CD14-positive monocyte (primary cell): ENCODE results near the gene PMFBP1. TPM values are rescaled to one million over a fixed set of nuclear protein-coding genes. Genes with fewer than 3 reads are reported as not detected.

Source experiments
- DNase-seq, 3 donors: peaks; one replicate each; pipeline ENCODE4 v3.0.0-alpha.2; 2011 to 2022
- H2AFZ ChIP-seq: 2 replicates; pipeline ENCODE4 v1.6.0; 2012; ENCODE audit warnings: mild to moderate bottlenecking, low read depth, low read length, inconsistent platforms; ENCODE audit not compliant: insufficient read depth, poor library complexity, severe bottlenecking
- H3K27ac ChIP-seq, 2 donors: 1 replicate in 1 of 2; 2 replicates in 1 of 2; pipeline ENCODE4 v1.5.1; 2012 to 2013; ENCODE audit warnings: low read length in 2 of 2, control low read depth in 1 of 2, inconsistent platforms in 1 of 2, low read depth in 1 of 2, mild to moderate bottlenecking in 1 of 2
- H3K27me3 ChIP-seq, 2 donors: one replicate each; pipeline versions ENCODE4 v1.6.0 to v1.6.1; 2011 to 2013; ENCODE audit warnings: low read length in 2 of 2; ENCODE audit not compliant: control insufficient read depth in 2 of 2, insufficient read depth in 2 of 2
- H3K36me3 ChIP-seq, 2 donors: replicated peaks in 1 of 2; 1 replicate in 1 of 2; 2 replicates in 1 of 2; pipeline versions ENCODE4 v1.5.1 to v1.6.1; 2012 to 2013; ENCODE audit warnings: low read length in 2 of 2, control low read depth in 1 of 2, inconsistent platforms in 1 of 2, mild to moderate bottlenecking in 1 of 2; ENCODE audit not compliant: insufficient read depth in 2 of 2, control insufficient read depth in 1 of 2
- H3K4me1 ChIP-seq, 2 donors: 1 replicate in 1 of 2; 2 replicates in 1 of 2; pipeline versions ENCODE4 v1.5.1 to v1.6.1; 2012 to 2013; ENCODE audit warnings: low read length in 2 of 2, control low read depth in 1 of 2, inconsistent platforms in 1 of 2, mild to moderate bottlenecking in 1 of 2, moderate library complexity in 1 of 2; ENCODE audit not compliant: insufficient read depth in 2 of 2, control insufficient read depth in 1 of 2
- H3K4me2 ChIP-seq: replicated peaks from 2 replicates; pipeline ENCODE3; 2012; ENCODE audit warnings: low read length, moderate library complexity, mild to moderate bottlenecking; ENCODE audit not compliant: poor library complexity, severe bottlenecking; ENCODE audit errors: extremely low read depth
- H3K4me3 ChIP-seq, 3 experiments: fragments of 200-600 bp in 1 of 3; sonication (generic) in 1 of 3; replicated peaks in 1 of 3; 1 replicate in 2 of 3; 2 replicates in 1 of 3; pipeline ENCODE4 v1.5.1; 2011 to 2013; ENCODE audit warnings: low read length in 3 of 3, mild to moderate bottlenecking in 3 of 3, control low read depth in 2 of 3, low read depth in 2 of 3, inconsistent platforms in 1 of 3, moderate library complexity in 1 of 3
- H3K79me2 ChIP-seq: 2 replicates; pipeline ENCODE4 v1.6.0; 2012; ENCODE audit warnings: mild to moderate bottlenecking, control low read depth, inconsistent platforms, low read length, moderate library complexity; ENCODE audit not compliant: insufficient read depth
- H3K9ac ChIP-seq: 2 replicates; pipeline ENCODE4 v1.6.0; 2017; ENCODE audit warnings: low read length, mild to moderate bottlenecking; ENCODE audit not compliant: insufficient read depth, poor library complexity, severe bottlenecking
- H3K9me3 ChIP-seq, 2 donors: replicated peaks in 1 of 2; 1 replicate in 1 of 2; 2 replicates in 1 of 2; pipeline versions ENCODE4 v1.5.1 to v1.6.1; 2012 to 2013; ENCODE audit warnings: low read length in 2 of 2, control low read depth in 1 of 2; ENCODE audit not compliant: control insufficient read depth in 1 of 2, insufficient read depth in 1 of 2
- H4K20me1 ChIP-seq: 2 replicates; pipeline ENCODE4 v1.6.0; 2012; ENCODE audit warnings: mild to moderate bottlenecking, low read length, control low read depth, moderate library complexity; ENCODE audit not compliant: insufficient read depth
- H3K27ac Mint-ChIP-seq, 7 donors: one replicate each; pipeline ENCODE4 v1.8.0; 2020; ENCODE audit warnings: mild to moderate bottlenecking in 7 of 7, mixed read lengths in 7 of 7, moderate library complexity in 6 of 7, inconsistent platforms in 2 of 7
- H3K27me3 Mint-ChIP-seq, 3 donors: one replicate each; pipeline ENCODE4 v1.8.0; 2021 to 2022; ENCODE audit warnings: low read depth in 3 of 3, mild to moderate bottlenecking in 3 of 3, mixed read lengths in 3 of 3, moderate library complexity in 3 of 3, inconsistent platforms in 1 of 3
- H3K36me3 Mint-ChIP-seq, 2 donors: one replicate each; pipeline ENCODE4 v1.8.0; 2020; ENCODE audit warnings: mixed read lengths in 2 of 2, inconsistent platforms in 1 of 2, mild to moderate bottlenecking in 1 of 2
- H3K4me1 Mint-ChIP-seq: one replicate; pipeline ENCODE4 v1.8.0; 2020; ENCODE audit warnings: mild to moderate bottlenecking, mixed read lengths
- H3K4me3 Mint-ChIP-seq, 2 donors: one replicate each; pipeline ENCODE4 v1.8.0; 2020; ENCODE audit warnings: mild to moderate bottlenecking in 2 of 2, mixed read lengths in 2 of 2, moderate library complexity in 1 of 2
- H3K9me3 Mint-ChIP-seq, 7 donors: one replicate each; pipeline ENCODE4 v1.8.0; 2020 to 2022; ENCODE audit warnings: mixed read lengths in 7 of 7, mild to moderate bottlenecking in 6 of 7, moderate library complexity in 6 of 7, inconsistent platforms in 2 of 7
- CTCF ChIP-seq: fragments of 200-600 bp; IDR thresholded peaks from one replicate; pipeline ENCODE4 v1.8.0; 2022; ENCODE audit warnings: antibody characterized with exemption, mild to moderate bottlenecking
- WGBS: methylation state at CpG from one replicate; pipeline ENCODE4 v1.1.5; 2013; ENCODE audit warnings: missing lambda C conversion rate; ENCODE audit not compliant: insufficient coverage; 5-methylcytosine and 5-hydroxymethylcytosine counted together
- intact Hi-C, 2 donors: fragments of 100-400 bp; cut with micrococcal nuclease; formaldehyde crosslinking; loops; one replicate each; pipeline versions ENCODE4 v1.15.0 to v1.15.1; 2023
- polyA plus RNA-seq, 3 donors: library from polyadenylated mRNA; depleted of rRNA in 1 of 3; unstranded in 2 of 3; stranded (reverse) in 1 of 3; fragments of 300-500 nt in 2 of 3; fragments of >200 nt in 1 of 3; fragmentation: Illumina TruSeq in 2 of 3; gene quantifications; 1 replicate in 2 of 3; 2 replicates in 1 of 3; pipeline ENCODE4 v1.2.3, GENCODE V29; 2012 to 2021

The PMFBP1 gene
- polyA plus RNA-seq, 3 donors: 0.15 to 0.87 (median 0.18) TPM

GRCh38 chr16:72092832-72093447 lies 79.0 kb downstream of the PMFBP1 start:
- peaks cover 22 to 39% of the 10 kb centered on the region in 2 donors for H3K4me1 ChIP-seq
- H3K4me2 ChIP-seq: peak overlapping the region; percentile 90
- peak overlapping the region; percentile 83 to 93 for H3K27ac ChIP-seq
- 1% methylated on average over 17 of the region's 22 CpGs for WGBS
- H3K27ac Mint-ChIP-seq: peak overlapping the region; percentile 91 to 98 (median 96)
- peaks cover 47 to 60% of the 10 kb centered on the region in 2 donors for H3K36me3 ChIP-seq
- intact Hi-C loops: loop anchor here in 1 of 2 donors (5.0 to 10.0 kb wide), 3 partner anchors 86 to 286 kb away; partner anchors contain the start of genes AP1G1, DHODH and IST1
- peak overlapping the region; percentile 75 to 100 (median 80) for H3K4me3 ChIP-seq
- peak overlapping the region; percentile 90 for H3K9ac ChIP-seq
- no peak for TF ChIP-seq CTCF
- peaks cover 51 to 52% of the 10 kb centered on the region in 2 donors for H3K36me3 Mint-ChIP-seq
- H4K20me1 ChIP-seq: peaks cover 32% of the 10 kb centered on the region
- no peaks in the 10 kb centered on the region for H3K27me3 ChIP-seq
- no peaks in the 10 kb centered on the region for H3K27me3 Mint-ChIP-seq
- H3K4me1 Mint-ChIP-seq: peaks cover 35% of the 10 kb centered on the region
- H3K9me3 ChIP-seq: no peaks in the 10 kb centered on the region
- H3K4me3 Mint-ChIP-seq: peak overlapping the region; percentile 93 to 97
- peak overlapping the region; percentile 90 for H2AFZ ChIP-seq
- H3K9me3 Mint-ChIP-seq: no peaks in the 10 kb centered on the region
- DNase-seq: no peak
- peaks cover 75% of the 10 kb centered on the region for H3K79me2 ChIP-seq

DNA sequence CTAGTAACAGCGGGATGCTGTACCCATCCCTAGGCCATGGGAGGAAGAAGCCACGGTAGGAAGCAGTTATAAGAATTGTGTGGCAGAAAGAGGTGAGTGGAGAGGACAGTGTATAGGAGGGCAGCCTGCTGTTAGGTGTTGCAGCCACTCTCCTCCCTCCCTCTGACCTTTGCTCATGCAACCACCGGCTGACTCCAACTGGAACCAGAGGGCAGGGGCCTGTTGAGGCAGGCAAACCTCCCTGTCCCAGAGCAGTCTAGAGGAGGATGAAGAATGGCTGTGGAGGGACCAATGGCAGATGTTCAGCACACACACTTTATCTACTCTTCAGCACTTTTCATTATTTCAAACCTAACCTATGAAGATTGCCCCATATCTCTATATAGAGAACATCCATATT lies 80.7 kb downstream of the PMFBP1 start:
- H3K4me1 Mint-ChIP-seq: peaks cover 35% of the 10 kb centered on the region
- H3K4me2 ChIP-seq: no peak overlapping the region
- no peak overlapping the region for H3K4me3 Mint-ChIP-seq

More for the DNA sequence above, 80.7 kb downstream of the PMFBP1 start:
- no peak overlapping the region for H3K4me3 ChIP-seq
- H3K27ac ChIP-seq: no peak overlapping the region
- no peak overlapping the region for H2AFZ ChIP-seq
- H3K9ac ChIP-seq: no peak overlapping the region
- Mint-ChIP-seq H3K27me3 (no peaks in the 10 kb centered on the region), H3K36me3 (peaks cover 50 to 51% of the 10 kb centered on the region in 2 donors), H3K9me3 (peaks cover 0 to 2% (median 0%) of the 10 kb centered on the region in 7 donors), H3K27ac (peak overlapping the region in 1 of 7 donors; percentile 26)
- no peak for DNase-seq
- H3K79me2 ChIP-seq: peaks cover 67% of the 10 kb centered on the region
- no peaks in the 10 kb centered on the region for H3K27me3 ChIP-seq
- H4K20me1 ChIP-seq: peaks cover 25% of the 10 kb centered on the region
- H3K36me3 ChIP-seq: peaks cover 46 to 60% of the 10 kb centered on the region in 2 donors
- H3K4me1 ChIP-seq: peaks cover 22 to 39% of the 10 kb centered on the region in 2 donors
- 100% methylated on average over 1 of the region's 3 CpGs for WGBS
- no peak for TF ChIP-seq CTCF
- intact Hi-C loops: loop anchor here in 1 of 2 donors (5.0 to 10.0 kb wide), 3 partner anchors 84 to 284 kb away; partner anchors contain the start of genes AP1G1, DHODH and IST1
- H3K9me3 ChIP-seq: no peaks in the 10 kb centered on the region
